SK-N-MC (cell line): ENCODE data around the gene SLC2A5.

Experiments
- EZH2 ChIP-seq: fragments of 200-600 bp; sonication (generic); IDR thresholded peaks from one replicate; pipeline ENCODE4 v1.6.1; 2017; ENCODE audit warnings: antibody characterized with exemption
- POLR2AphosphoS5 ChIP-seq: IDR thresholded peaks from 2 replicates; pipeline ENCODE4 v1.6.1; 2012; ENCODE audit warnings: mild to moderate bottlenecking, low read depth, low read length, borderline replicate concordance

GRCh38 chr1:9080705-9081291, 11.4 kb upstream of the SLC2A5 start:
- TF ChIP-seq EZH2 (no peak), POLR2AphosphoS5 (no peak)
